ENCODE data around the gene VIT. TPM values are rescaled to one million over a fixed set of nuclear protein-coding genes. Genes with fewer than 3 reads are reported as not detected.

VIT gene
- total and polyA plus RNA-seq, 2 experiments from 2014 or later = not detected

- H3K27ac ChIP-seq (ENCODE audit: low read depth) = peak overlapping the region; percentile 2; the same call in 1 of the 2 replicates
- TF ChIP-seq JUNB (IDR thresholded peaks at IDR 0.05; ENCODE audit: unreplicated experiment) = no peak
- no peak for TF ChIP-seq ZNF331 (CRISPR knock-in tag; IDR thresholded peaks at IDR 0.05; ENCODE audit: low read depth)
- TF ChIP-seq EZH2 (IDR thresholded peaks at IDR 0.05; ENCODE audit: low read depth, unreplicated experiment) = no peak
- TF ChIP-seq POLR2AphosphoS5 (IDR thresholded peaks at IDR 0.05; ENCODE audit: low read depth) = no peak
- TF ChIP-seq ETS1 (IDR thresholded peaks at IDR 0.05) = no peak
- TF ChIP-seq REST (IDR thresholded peaks at IDR 0.05; ENCODE audit: unreplicated experiment) = no peak
- TF ChIP-seq CREB1 (CRISPR knock-in tag; IDR thresholded peaks at IDR 0.05; ENCODE audit: low read depth) = no peak
- no peak for TF ChIP-seq NANOG (IDR thresholded peaks at IDR 0.05; ENCODE audit: borderline replicate concordance)
- TF ChIP-seq STAT1 (IDR thresholded peaks at IDR 0.05; ENCODE audit: unreplicated experiment) = no peak
- TF ChIP-seq, protein P1, sequence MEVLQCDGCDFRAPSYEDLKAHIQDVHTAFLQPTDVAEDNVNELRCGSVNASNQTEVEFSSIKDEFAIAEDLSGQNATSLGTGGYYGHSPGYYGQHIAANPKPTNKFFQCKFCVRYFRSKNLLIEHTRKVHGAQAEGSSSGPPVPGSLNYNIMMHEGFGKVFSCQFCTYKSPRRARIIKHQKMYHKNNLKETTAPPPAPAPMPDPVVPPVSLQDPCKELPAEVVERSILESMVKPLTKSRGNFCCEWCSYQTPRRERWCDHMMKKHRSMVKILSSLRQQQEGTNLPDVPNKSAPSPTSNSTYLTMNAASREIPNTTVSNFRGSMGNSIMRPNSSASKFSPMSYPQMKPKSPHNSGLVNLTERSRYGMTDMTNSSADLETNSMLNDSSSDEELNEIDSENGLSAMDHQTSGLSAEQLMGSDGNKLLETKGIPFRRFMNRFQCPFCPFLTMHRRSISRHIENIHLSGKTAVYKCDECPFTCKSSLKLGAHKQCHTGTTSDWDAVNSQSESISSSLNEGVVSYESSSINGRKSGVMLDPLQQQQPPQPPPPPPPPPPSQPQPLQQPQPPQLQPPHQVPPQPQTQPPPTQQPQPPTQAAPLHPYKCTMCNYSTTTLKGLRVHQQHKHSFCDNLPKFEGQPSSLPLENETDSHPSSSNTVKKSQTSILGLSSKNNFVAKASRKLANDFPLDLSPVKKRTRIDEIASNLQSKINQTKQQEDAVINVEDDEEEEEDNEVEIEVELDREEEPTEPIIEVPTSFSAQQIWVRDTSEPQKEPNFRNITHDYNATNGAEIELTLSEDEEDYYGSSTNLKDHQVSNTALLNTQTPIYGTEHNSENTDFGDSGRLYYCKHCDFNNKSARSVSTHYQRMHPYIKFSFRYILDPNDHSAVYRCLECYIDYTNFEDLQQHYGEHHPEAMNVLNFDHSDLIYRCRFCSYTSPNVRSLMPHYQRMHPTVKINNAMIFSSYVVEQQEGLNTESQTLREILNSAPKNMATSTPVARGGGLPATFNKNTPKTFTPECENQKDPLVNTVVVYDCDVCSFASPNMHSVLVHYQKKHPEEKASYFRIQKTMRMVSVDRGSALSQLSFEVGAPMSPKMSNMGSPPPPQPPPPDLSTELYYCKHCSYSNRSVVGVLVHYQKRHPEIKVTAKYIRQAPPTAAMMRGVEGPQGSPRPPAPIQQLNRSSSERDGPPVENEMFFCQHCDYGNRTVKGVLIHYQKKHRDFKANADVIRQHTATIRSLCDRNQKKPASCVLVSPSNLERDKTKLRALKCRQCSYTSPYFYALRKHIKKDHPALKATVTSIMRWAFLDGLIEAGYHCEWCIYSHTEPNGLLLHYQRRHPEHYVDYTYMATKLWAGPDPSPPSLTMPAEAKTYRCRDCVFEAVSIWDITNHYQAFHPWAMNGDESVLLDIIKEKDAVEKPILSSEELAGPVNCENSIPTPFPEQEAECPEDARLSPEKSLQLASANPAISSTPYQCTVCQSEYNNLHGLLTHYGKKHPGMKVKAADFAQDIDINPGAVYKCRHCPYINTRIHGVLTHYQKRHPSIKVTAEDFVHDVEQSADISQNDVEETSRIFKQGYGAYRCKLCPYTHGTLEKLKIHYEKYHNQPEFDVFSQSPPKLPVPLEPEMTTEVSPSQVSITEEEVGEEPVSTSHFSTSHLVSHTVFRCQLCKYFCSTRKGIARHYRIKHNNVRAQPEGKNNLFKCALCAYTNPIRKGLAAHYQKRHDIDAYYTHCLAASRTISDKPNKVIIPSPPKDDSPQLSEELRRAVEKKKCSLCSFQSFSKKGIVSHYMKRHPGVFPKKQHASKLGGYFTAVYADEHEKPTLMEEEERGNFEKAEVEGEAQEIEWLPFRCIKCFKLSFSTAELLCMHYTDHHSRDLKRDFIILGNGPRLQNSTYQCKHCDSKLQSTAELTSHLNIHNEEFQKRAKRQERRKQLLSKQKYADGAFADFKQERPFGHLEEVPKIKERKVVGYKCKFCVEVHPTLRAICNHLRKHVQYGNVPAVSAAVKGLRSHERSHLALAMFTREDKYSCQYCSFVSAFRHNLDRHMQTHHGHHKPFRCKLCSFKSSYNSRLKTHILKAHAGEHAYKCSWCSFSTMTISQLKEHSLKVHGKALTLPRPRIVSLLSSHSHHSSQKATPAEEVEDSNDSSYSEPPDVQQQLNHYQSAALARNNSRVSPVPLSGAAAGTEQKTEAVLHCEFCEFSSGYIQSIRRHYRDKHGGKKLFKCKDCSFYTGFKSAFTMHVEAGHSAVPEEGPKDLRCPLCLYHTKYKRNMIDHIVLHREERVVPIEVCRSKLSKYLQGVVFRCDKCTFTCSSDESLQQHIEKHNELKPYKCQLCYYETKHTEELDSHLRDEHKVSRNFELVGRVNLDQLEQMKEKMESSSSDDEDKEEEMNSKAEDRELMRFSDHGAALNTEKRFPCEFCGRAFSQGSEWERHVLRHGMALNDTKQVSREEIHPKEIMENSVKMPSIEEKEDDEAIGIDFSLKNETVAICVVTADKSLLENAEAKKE (CRISPR knock-in tag; IDR thresholded peaks at IDR 0.05) = no peak
- TF ChIP-seq EZH2phosphoT487 (IDR thresholded peaks at IDR 0.05; ENCODE audit: unreplicated experiment) = no peak
- no peak for TF ChIP-seq ZNF114 (CRISPR knock-in tag; IDR thresholded peaks at IDR 0.05)
- TF ChIP-seq, protein P2, sequence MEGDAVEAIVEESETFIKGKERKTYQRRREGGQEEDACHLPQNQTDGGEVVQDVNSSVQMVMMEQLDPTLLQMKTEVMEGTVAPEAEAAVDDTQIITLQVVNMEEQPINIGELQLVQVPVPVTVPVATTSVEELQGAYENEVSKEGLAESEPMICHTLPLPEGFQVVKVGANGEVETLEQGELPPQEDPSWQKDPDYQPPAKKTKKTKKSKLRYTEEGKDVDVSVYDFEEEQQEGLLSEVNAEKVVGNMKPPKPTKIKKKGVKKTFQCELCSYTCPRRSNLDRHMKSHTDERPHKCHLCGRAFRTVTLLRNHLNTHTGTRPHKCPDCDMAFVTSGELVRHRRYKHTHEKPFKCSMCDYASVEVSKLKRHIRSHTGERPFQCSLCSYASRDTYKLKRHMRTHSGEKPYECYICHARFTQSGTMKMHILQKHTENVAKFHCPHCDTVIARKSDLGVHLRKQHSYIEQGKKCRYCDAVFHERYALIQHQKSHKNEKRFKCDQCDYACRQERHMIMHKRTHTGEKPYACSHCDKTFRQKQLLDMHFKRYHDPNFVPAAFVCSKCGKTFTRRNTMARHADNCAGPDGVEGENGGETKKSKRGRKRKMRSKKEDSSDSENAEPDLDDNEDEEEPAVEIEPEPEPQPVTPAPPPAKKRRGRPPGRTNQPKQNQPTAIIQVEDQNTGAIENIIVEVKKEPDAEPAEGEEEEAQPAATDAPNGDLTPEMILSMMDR (conservative IDR thresholded peaks at IDR 0.05; ENCODE audit: low read depth in 2 of 2) = no peak
- peaks cover 5% of the 10 kb centered on the region; the same call in 2 of the 3 replicates for H3K4me1 Mint-ChIP-seq
- no peak overlapping the region for H3K4me2 ChIP-seq
- H3K79me2 ChIP-seq (replicated peaks; ENCODE audit: insufficient read depth) = no peaks in the 10 kb centered on the region
- H3K9me2 ChIP-seq (ENCODE audit: insufficient read depth) = no peaks in the 10 kb centered on the region
- peak overlapping the region; percentile 1; the same call in 1 of the 2 replicates for H3K27ac Mint-ChIP-seq
- no peaks in the 10 kb centered on the region for H3K27me3 ChIP-seq (ENCODE audit: insufficient read depth)
- no peaks in the 10 kb centered on the region for H3F3A ChIP-seq (replicated peaks; ENCODE audit: low read depth)
- no peaks in the 10 kb centered on the region for H3K9me3 Mint-ChIP-seq
- no peaks in the 10 kb centered on the region for H4K20me1 ChIP-seq (replicated peaks; ENCODE audit: insufficient read depth)
- peaks cover 18% of the 10 kb centered on the region for H3K4me1 ChIP-seq (ENCODE audit: insufficient read depth)
- ATAC-seq = no peak
- H3K27me3 Mint-ChIP-seq (ENCODE audit: insufficient read depth, low read depth, poor library complexity) = peaks cover 4% of the 10 kb centered on the region
- no peak overlapping the region for H2AFZ ChIP-seq
- H3K4me3 ChIP-seq = no peak overlapping the region
- peaks cover 4% of the 10 kb centered on the region; the same call in 1 of the 2 replicates for H3K36me3 ChIP-seq (ENCODE audit: insufficient read depth)
- DNase-seq (ENCODE audit: low spot score) = no peak
- H3K4me3 Mint-ChIP-seq = no peak overlapping the region
- H3K36me3 Mint-ChIP-seq (ENCODE audit: low read depth) = peaks cover 18% of the 10 kb centered on the region
Observed at GRCh38 chr2:36854241-36854640, 157.7 kb downstream of the VIT start.

Data from GM23338 (cell line).